Glutamatergic neuron (in vitro differentiated cells): ENCODE results near the gene FGFRL1. TPM values are rescaled to one million over a fixed set of nuclear protein-coding genes. Genes with fewer than 3 reads are reported as not detected.

Experiments used
- DNase-seq: peaks from one replicate; pipeline ENCODE4 v3.0.0; 2022
- H3K27ac Mint-ChIP-seq: one replicate; pipeline ENCODE4 v1.8.0; 2020; ENCODE audit warnings: mild to moderate bottlenecking, mixed read lengths, inconsistent platforms; ENCODE audit not compliant: unreplicated experiment
- H3K27me3 Mint-ChIP-seq: one replicate; pipeline ENCODE4 v1.8.0; 2020; ENCODE audit warnings: mild to moderate bottlenecking, moderate library complexity, mixed read lengths, inconsistent platforms; ENCODE audit not compliant: unreplicated experiment
- H3K36me3 Mint-ChIP-seq: one replicate; pipeline ENCODE4 v1.8.0; 2020; ENCODE audit warnings: mild to moderate bottlenecking, mixed read lengths, inconsistent platforms; ENCODE audit not compliant: unreplicated experiment
- H3K4me1 Mint-ChIP-seq: one replicate; pipeline ENCODE4 v1.8.0; 2020; ENCODE audit warnings: mild to moderate bottlenecking, low read depth, mixed read lengths, inconsistent platforms; ENCODE audit not compliant: unreplicated experiment
- H3K4me3 Mint-ChIP-seq: one replicate; pipeline ENCODE4 v1.8.0; 2020; ENCODE audit warnings: mild to moderate bottlenecking, mixed read lengths, inconsistent platforms; ENCODE audit not compliant: unreplicated experiment
- H3K9me3 Mint-ChIP-seq: one replicate; pipeline ENCODE4 v1.8.0; 2020; ENCODE audit warnings: mild to moderate bottlenecking, moderate library complexity, mixed read lengths, inconsistent platforms; ENCODE audit not compliant: unreplicated experiment
- CTCF ChIP-seq: fragments of 200-600 bp; sonication (generic); IDR thresholded peaks from one replicate; pipeline ENCODE4 v1.5.0; 2021; ENCODE audit not compliant: partially characterized antibody, unreplicated experiment
- total RNA-seq: library from RNA; stranded (reverse); fragmentation: NEBNext Ultra II Directional; extraction: Animal tissue kit (Norgen Biotek cat#: 25700); gene quantifications from one replicate; pipeline ENCODE4 v1.2.1, GENCODE V29; 2021; ENCODE audit not compliant: unreplicated experiment

Gene FGFRL1
- total RNA-seq, 1 donor from 2014 or later, result 20.9 TPM

GRCh38 chr4:991451-992296, 19.8 kb upstream of the FGFRL1 start:
- TF ChIP-seq CTCF, result no peak

GRCh38 chr4:992297-993110, 18.9 kb upstream of the FGFRL1 start:
- peaks cover 3% of the 10 kb centered on the region for H3K9me3 Mint-ChIP-seq
- no peak overlapping the region for H3K4me3 Mint-ChIP-seq
- H3K4me1 Mint-ChIP-seq, result no peaks in the 10 kb centered on the region
- no peak overlapping the region for H3K27ac Mint-ChIP-seq
- TF ChIP-seq CTCF, result no peak
- peaks cover 2% of the 10 kb centered on the region for H3K27me3 Mint-ChIP-seq
- H3K36me3 Mint-ChIP-seq, result no peaks in the 10 kb centered on the region
- peak; percentile 27 for DNase-seq

More at GRCh38 chr4:991451-992296, 19.8 kb upstream of the FGFRL1 start:
- DNase-seq, result peak; percentile 13
- Mint-ChIP-seq H3K36me3 (no peaks in the 10 kb centered on the region), H3K27ac (no peak overlapping the region), H3K4me1 (no peaks in the 10 kb centered on the region), H3K27me3 (peaks cover 2% of the 10 kb centered on the region), H3K4me3 (no peak overlapping the region), H3K9me3 (peaks cover 3% of the 10 kb centered on the region)

GRCh38 chr4:993111-994029, 18.1 kb upstream of the FGFRL1 start, which contains the start of gene SLC26A1:
SLC26A1 (minus strand) TSS chr4:993404; CDS start chr4:991703, 1,701 bp downstream.
- H3K27ac Mint-ChIP-seq, result no peak within 1 kb of the TSS
- TF ChIP-seq CTCF, result no peak
- H3K9me3 Mint-ChIP-seq, result peaks cover 3% of the 10 kb centered on the region
- peaks cover 3% of the 10 kb centered on the region for H3K27me3 Mint-ChIP-seq
- H3K4me1 Mint-ChIP-seq, result no peaks in the 10 kb centered on the region
- H3K36me3 Mint-ChIP-seq, result no peaks in the 10 kb centered on the region
- peak; percentile 7 for DNase-seq
- H3K4me3 Mint-ChIP-seq, result no peak within 1 kb of the TSS

GRCh38 chr4:995311-996026, 16.0 kb upstream of the FGFRL1 start:
- Mint-ChIP-seq H3K4me1 (peaks cover 3% of the 10 kb centered on the region), H3K4me3 (no peak overlapping the region), H3K27me3 (peaks cover 12% of the 10 kb centered on the region), H3K27ac (no peak overlapping the region), H3K9me3 (peaks cover 6% of the 10 kb centered on the region), H3K36me3 (no peaks in the 10 kb centered on the region)
- no peak for DNase-seq
- no peak for TF ChIP-seq CTCF
